ENCODE data around the gene SUCLG2.
A peak's percentile ranks its signal among the peaks of the same experiment; 100 is the strongest.

SUCLG2 gene, protein sequence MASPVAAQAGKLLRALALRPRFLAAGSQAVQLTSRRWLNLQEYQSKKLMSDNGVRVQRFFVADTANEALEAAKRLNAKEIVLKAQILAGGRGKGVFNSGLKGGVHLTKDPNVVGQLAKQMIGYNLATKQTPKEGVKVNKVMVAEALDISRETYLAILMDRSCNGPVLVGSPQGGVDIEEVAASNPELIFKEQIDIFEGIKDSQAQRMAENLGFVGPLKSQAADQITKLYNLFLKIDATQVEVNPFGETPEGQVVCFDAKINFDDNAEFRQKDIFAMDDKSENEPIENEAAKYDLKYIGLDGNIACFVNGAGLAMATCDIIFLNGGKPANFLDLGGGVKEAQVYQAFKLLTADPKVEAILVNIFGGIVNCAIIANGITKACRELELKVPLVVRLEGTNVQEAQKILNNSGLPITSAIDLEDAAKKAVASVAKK

DNA sequence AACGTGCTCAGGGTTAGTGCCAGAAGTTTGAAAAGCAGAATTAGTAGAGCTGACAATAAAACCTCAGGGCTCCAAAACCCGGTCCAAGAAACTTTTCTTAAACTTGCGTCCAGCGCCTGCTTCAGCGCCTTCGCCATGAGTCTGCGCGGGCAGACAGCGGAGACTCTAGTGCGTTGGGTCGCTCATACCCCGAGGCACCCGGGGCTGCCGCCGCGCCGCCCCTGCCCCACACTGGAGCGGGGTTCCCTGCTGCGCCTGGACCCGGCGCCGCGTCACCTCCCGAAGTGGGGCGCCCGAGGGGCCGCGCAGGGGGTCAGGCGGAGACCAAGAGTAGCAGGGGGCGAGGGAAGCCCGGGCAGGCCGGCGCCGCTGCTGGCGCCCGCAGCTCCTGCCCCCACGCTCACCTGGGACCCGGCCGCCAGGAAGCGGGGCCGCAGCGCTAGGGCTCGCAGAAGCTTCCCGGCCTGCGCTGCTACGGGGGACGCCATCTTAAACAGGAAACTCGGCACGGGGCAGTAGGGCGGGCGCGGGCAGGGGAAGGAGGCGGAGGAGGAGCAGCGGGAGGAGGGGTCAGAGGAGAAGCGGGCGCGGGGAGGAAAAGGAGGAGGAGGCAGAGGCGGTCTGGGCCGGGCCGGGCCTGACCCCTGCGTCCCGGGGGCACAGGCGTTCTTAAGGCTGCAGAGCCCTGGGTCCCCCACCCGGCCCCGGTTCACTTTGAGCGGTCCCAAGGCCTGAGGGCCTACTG, at the start of gene SUCLG2:
Gene SUCLG2, minus strand, starts transcription at position 514 of the 745 bp plus-strand sequence. Its CDS starts 26 bp downstream, at position 488.
- peak; percentile 87 for DNase-seq

DNA sequence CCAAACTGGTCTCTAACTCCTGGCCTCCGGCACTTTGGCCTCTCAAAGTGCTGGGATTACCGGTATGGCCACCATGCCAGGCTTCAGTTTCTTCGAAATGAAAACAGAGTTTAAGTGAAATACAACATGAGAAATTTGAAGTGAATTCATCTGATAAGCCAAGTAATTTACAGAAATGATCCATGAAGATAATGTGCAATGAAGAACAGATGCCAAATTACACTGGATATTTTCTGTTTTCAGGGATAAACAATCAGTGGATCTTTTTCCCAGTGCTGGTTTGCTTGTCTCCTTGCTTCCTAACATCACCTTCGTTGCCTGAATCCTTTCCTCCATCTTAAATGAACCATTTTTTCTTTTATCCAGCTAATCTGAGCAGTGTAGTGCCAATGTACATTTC, 46.2 kb upstream of the SUCLG2 start:
- DNase-seq: no peak

DNA sequence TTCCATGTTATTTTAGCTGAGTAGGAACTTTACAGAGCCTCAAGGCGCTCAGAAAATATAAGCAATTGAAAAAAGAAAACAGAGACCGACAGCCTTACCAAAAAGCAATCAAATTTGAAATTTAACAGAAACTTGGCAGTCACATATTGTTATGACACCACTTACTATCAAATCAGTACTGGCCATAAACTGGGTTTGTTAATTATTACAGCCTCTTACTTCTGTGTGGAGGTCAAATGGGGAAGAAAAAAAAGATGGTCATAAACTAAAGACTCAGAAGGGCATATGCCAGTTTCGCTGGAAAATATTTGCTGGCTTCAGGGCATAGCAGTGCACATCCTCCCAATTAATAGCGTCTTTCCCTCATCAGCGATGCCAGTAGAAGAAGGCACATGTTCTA, 45.5 kb upstream of the SUCLG2 start:
- DNase-seq: no peak

DNA sequence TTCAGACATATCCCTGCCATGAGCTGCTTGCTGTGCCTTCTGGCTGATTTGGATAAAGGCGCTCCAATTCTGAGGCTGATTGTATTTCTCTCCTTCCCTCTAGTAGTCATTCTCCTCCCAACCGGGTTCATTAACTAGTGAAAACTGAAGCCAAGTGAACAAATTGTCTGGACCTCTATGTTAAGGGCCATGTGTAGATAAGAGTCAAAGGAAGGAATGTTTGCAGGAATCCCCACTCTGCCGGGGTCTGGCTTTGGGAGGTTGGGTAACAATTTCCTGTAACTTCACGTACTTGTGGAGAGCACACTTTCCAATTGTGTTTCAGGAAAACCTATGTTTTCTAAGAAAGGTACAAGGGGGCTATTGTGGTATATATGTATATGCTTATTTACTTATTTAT, 38.2 kb upstream of the SUCLG2 start:
- DNase-seq: no peak

DNA sequence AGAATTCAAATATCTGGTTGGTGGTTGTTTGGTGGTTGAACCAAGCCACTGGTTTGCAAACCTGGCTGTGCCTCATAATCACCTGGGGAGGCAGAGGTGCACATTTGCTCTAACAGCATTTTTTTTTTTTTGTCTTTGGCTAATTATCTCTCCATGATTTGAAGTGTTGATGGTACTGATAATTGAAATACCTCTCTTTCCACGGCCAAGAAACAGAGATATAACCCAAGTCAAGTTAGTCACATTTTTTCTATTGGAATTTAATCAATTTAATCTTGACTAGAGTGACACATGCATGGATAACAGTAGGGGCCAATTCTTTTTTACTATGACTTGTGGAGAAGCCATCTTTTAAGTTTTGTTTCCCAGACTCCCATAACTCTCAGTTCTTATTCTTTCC, 37.5 kb upstream of the SUCLG2 start:
- DNase-seq: no peak

DNA sequence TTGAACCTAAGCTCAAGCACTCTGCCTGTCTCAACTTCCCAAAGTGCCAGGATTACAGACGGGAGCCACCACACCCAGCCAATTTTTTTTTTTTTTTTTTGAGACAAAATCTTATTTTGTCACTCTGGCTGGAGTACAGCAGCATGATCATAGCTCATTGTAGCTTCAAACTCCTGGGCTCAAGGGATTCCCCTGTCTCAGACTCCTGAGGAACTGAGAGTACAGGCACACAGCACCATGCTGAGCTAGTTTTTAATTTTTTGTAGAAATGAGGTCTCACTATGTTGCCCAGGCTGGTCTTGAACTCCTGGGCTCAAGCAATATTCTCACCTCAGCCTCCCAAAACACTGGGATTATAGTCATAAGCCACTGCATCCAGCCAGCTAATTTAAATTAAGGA, 36.8 kb upstream of the SUCLG2 start:
- DNase-seq: no peak

DNA sequence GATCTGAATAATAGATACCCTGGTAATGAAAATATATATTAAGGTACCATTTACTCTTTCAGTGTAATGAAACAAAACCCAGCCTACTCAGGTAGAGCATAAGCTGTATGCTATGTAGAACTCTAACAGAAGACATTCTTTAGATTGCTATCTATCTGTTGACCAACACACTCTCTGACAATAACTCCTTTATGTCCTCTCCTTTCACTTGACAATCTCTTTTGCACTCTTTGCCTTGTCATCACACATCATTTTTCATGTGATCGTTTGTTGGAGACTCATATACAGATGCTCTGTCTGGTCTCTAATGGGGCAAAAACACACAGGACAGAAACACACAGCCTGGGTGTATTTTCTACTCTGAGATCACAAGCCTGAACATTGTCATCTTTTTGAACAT, 35.4 kb upstream of the SUCLG2 start:
- no peak for DNase-seq

DNA sequence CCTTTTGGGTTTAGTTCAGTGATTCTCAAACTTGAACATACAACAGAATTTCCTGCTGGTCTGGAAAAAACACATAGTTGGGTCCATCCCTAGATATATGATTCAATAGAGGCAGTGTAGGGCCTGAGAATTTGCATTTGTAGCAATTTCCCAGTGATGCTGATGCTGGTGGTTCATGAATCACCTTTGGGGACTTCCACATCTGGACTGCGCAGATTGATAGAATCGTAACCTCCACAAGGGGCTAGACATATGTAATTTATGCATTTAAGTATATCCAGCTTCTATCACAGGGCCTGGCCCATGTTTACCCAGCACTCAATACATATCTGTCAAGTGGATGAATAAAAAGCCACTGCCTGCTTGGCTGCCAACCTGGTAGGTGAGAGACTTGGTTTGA, 33.8 kb upstream of the SUCLG2 start:
- DNase-seq: no peak

DNA sequence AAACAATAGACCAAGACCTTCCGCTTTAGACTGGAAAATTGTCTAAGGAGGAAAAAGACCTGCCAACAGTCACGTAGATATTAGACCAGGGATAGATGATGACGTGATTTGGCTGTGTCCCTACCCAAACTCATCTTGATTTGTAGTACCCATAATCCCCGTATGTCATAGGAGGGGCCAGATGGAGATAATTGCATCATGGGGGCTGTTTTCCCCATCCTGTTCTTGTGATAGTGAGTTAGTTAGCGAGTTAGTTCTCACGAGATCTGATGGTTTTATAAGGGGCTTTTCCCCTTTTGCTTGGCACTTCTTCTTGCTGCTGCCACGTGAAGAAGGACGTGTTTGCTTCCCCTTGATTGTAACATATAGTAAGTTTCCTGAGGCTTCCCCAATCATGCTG, 31.7 kb upstream of the SUCLG2 start:
- no peak for DNase-seq

DNA sequence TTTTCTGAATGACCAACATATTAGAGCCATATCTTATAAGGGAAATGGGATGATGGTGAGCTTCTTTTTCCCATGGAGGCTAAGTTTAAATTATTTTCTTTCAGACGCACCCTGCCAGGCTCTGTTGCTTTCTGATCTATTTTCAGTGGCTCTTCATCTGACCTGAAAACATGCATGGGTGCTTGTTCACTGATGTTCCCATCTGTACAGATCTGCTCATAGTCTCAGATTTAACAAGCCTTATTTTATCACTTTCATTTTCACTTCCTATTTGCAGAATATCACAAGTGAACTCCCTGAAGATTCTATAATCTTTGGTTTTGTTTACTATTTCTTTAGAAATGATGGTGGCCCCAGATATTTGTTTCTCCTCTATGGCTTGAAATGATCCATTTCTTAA, 31.1 kb upstream of the SUCLG2 start:
- no peak for DNase-seq

DNA sequence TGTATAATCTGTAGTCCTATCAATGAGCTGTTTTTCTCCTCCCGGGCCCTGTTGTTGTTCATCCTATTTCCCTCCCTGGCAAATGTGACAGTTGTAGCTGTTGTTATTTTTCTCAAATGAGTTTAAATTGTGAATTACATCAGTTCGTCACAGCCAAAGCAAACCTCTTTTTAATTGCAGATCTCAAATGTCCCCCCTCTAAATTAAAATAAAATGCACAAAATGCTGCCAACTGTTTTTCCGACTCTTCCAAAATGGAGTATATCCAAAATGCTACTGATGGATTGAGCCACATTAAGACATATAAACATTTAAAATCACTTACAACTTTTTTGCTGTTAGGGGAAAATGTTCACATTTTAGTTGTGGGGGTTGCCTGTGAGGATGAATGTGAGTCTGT, 29.8 kb upstream of the SUCLG2 start:
- no peak for DNase-seq

DNA sequence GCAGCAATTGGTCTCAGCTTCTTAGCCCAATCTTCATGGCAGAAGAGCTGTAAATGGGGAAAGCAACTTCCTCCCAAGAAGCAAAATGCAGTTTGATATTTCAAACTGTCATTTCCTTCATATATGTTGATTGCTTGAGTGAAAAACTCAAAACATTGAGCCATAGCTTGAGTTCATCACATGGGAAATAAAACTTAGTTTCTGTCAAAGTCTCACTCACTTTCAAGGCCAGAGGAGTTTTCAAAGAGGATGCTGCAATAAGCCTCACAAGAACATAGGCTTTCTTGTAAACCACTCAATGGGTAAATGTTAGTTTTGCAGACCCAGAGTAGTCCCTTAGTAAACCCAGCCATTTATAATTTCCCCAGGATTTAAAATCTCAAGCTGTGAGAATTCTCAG, 29.1 kb upstream of the SUCLG2 start:
- DNase-seq: no peak

DNA sequence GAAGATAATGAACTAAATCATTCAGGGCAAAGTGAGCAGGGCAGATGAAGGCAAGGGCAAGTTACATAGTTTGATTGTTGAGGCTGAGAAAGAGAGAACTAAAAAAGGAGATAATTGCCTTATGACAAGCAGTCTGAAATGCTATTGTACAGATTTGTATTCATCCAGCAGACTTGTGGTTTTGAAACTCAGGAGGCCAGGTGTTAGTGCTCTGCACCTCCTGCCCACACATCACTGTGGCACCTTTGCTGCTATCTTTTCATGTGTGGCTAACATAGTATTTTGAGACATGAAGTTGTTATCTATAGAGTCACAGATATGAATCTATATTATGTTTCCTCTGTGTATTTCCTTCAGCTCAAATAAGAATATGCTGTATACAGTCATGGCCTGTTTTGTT, 24.3 kb upstream of the SUCLG2 start:
- no peak for DNase-seq

DNA sequence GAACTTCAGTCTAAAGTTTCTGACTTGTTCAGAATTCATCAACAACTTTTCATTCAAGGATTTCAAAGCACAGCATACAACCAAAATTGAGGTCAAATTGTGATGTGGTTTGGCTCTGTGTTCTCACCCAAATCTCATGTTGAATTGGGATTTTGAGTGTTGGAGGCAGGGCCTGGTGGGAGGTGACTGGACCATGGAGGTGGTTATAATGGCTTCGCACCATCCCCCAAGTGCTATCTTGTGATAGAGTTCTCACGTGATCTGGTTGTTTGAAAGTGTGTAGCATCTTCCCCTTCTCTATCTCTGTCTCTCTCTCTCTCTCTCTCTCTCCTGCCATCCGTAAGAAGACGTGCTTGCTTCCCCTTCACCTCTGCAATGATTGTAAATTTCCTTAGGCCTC, 19.6 kb upstream of the SUCLG2 start:
- DNase-seq: no peak

DNA sequence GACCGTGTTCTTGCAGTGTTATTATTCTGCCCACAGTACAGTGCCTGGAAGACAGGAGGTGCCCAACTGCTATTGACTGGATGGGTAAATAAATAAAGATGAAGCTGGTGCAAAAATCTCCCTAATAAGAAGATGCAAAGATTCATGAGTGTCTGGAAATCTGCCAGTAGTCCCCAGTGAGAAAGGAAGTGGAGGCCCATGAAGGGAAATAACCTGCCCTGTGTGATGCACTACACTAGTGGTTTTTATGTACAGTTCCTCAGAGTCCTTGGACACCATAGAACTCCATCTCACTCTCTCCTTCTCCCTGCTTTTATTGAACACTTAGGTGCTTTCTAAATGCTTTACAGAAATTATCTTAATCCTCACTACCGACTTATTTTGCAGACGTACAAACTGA, 8.3 kb upstream of the SUCLG2 start:
- no peak for DNase-seq

DNA sequence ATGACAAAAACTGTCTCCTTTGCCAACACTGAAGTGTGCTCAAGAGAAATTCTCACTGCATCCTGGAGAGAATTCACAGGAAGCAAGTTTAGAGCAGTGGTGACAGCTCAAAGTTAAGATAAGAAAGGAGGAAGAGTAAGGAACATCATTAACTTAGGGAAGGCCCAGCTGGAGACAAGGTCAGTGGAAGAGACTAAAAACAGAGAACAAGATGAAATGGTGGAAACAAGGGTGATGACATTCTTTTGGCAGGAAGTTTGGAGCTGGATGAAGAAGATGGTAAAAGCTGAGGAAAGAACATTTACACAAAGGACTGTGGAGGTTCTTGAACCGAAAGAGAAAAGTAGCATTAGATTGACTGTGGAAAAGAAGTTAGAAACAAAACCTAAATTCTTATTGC, 6.7 kb upstream of the SUCLG2 start:
- no peak for DNase-seq

DNA sequence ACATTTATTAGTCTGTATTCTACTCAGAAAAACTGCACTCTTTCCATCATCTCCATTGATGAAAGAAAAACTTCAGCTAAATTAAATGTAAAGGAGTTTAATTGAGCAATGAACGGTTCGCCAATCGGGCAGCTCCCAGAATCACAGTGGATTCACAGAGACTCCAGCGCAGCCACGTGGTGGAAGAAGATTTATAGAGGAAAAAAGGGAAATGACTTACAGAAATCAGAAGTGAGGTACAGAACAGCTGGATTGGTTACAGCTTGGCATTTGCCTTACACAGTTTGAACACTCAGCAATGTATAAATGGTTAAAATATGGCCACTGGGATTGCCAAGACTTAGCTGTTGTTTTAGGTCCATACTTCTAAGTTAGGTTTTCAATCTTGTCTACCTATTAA, 2.8 kb upstream of the SUCLG2 start:
- no peak for DNase-seq

DNA sequence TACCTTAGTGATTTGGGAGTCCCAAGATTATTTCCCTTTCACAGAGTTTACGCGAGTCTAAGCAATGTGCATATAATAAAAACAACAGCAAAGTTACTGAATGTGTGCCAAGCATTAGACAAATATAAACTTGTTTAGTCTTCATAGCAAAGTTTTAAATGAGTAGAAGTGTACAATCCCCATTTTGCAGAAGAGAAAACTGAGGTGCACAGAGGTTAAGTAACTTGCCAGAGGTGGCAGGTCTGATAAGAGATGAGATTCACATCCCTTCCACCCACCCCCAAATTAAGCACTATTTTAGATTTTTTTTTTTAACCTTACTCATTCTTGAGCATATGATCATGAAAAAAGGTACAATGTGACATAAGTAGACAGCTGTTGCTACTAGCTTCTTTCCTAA, 2.2 kb upstream of the SUCLG2 start:
- no peak for DNase-seq

DNA sequence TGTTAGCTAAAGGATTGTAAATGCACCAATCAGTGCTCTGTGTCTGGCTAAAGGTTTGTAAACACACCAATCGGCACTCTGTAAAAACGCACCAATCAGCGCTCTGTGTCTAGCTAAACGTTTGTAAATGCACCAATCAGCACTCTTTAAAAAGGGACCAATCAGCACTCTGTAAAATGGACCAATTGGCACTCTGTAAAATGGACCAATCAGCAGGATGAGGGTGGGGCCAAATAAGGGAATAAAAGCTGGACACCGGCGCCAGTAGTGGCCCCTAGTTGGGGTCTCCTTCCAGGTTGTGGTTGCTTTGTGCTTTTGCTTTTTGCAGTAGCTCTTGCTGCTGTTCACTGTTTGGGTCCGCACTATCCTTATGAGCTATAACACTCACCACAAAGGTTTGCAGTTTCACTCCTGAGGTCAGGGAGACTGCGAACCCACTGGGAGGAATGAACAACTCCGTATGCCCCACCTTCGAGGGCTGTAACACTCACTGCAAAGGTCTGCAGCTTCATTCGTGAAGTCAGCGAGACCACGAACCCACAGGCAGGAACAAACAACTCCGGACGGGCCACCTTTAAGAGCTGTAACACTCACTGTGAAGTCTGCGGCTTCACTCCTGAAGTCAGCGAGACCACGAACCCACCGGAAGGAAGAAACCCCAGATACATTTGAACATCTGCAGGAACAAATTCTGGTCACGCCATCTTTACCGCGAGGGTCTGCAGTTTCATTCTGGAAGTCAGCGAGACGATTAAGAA, 1.1 kb upstream of the SUCLG2 start:
- DNase-seq: peak; percentile 84

DNA sequence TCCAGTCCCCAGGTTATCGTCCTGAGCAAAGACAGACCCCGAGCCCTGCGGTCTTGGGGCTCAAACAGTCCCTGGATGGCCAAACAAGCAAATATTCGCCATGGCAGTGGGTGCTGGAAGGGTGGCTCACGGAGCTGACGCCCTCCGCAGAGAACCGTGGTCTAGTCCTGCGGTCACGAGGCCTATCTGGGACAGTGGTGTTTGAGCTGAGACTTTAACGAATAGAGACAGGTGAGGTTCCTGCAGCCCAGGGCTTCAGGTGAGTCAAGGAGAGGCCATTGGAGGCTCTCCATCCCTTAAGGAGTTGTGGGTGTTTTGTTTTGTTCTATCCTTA, 399 bp upstream of the SUCLG2 start:
- DNase-seq: no peak

DNA sequence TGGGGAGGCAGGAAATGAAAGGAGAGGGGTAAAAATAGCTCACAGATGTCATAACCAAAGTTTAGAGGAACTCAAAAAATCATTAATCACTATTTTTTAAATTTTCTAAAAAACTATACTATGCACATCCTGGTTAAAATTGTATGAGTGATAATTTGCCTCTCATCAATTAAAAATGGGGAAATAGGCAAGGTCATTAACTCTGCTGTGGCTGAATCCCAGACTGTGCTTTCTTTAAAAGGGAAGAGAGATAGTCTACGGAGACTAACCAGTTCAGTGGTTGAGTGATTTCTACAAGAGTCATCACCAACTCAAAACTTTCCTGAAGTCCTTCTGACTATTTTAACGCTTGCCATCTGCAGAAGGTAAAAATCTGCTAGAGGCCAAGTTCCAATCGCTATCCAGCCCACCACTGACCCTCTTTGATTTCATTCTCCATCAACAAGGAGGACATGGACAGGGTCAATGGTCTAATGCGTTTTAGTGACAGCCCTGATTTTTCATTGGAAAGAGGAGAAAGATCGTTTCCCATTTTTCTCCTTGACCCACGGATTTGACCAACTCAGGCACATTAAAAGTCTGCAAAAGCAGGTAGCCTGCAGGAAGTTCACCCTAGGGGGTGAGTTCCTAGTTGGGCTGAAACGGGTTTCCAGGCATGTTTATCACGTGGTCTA, 850 bp downstream of the SUCLG2 start:
- no peak for DNase-seq

DNA sequence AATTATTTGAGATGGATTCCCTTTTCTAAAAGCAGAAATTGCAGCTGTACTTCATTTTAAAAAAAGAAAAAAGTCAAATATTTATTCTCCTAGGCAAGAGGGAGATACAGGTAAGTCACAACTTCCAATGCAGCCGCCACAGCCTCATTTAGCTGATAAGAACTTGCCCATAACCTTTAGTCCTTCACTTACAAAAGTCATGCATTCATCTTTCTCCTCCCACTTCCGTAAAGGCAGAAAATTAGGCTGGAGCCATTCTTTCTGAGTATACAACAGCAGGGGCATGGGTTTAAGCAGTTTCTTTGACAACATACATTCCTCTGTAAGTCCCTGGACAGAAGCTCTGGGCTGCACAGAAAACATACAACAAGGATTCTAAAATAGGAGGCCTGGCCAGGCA, 4.3 kb downstream of the SUCLG2 start:
- DNase-seq: no peak

DNA sequence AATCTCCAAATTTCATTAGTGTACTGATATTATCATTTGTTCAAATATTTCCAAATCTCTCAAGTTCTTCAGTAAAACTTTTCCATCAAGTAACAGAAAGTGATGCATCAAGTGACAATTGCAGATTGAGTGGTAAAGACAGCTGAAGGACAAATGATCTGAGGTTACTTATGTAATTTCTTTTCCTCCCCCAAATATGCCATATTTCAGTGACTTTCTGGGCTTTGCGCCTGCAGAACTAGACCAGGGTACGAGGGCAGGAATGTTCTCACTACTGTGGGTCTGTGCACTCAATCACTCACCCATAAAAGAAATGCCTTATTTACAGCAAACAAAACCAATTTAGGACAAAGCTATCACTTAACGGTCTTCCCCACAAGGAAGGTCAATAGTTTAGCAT, 4.7 kb downstream of the SUCLG2 start:
- DNase-seq: no peak
